ENCODE measurements around the gene VPS54.
"Not testable (repeated sequence)": the region's sequence is repeated elsewhere in the genome, so short reads cannot be mapped to it uniquely, and the experiment has no call there.

DNA sequence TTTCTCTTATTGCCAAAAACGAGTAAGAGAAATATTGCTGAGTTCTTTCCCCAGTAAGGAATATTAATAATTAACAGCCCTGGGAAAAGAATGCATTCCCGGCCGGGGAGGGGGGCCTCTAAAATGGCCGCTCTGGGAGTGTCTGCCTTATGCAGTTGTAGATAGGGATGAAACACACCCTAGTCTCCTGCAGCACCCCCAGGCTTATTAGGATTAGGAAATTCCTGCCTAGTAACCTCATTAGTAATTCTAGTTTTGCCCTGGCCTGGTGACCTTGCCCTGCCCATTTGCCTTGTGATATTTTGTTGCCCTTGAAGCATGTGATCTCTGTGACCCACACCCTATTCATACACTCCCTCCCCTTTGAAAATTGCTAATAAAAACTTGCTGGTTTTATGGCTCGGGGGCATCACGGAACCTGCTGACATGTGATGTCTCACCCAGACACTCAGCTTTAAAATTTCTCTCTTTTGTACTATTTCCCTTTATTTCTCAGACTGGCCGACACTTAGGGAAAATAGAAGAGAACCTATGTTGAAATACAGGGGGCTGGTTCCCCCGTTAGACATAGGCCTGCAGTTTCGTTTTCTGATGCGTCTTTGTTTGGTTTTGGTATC, 22.5 kb downstream of the VPS54 start:
- TF ChIP-seq, protein P1, sequence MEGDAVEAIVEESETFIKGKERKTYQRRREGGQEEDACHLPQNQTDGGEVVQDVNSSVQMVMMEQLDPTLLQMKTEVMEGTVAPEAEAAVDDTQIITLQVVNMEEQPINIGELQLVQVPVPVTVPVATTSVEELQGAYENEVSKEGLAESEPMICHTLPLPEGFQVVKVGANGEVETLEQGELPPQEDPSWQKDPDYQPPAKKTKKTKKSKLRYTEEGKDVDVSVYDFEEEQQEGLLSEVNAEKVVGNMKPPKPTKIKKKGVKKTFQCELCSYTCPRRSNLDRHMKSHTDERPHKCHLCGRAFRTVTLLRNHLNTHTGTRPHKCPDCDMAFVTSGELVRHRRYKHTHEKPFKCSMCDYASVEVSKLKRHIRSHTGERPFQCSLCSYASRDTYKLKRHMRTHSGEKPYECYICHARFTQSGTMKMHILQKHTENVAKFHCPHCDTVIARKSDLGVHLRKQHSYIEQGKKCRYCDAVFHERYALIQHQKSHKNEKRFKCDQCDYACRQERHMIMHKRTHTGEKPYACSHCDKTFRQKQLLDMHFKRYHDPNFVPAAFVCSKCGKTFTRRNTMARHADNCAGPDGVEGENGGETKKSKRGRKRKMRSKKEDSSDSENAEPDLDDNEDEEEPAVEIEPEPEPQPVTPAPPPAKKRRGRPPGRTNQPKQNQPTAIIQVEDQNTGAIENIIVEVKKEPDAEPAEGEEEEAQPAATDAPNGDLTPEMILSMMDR (IDR thresholded peaks at IDR 0.05 in 2 of 3, conservative IDR thresholded peaks at IDR 0.05 in 1 of 3; ENCODE audit: borderline replicate concordance in 1 of 3, insufficient read depth in 1 of 3, low read depth in 2 of 3, low read length in 2 of 3), result not testable (repeated sequence)
- not testable (repeated sequence) for TF ChIP-seq POLR2AphosphoS5 (IDR thresholded peaks at IDR 0.05; ENCODE audit: low read depth, low read length); RAD21 (IDR thresholded peaks at IDR 0.05; ENCODE audit: low read depth); EZH2phosphoT487 (IDR thresholded peaks at IDR 0.05; ENCODE audit: borderline replicate concordance); POLR2A (IDR thresholded peaks at IDR 0.05; ENCODE audit: borderline replicate concordance, extremely low read depth, insufficient read depth, insufficient read length); EZH2 (IDR thresholded peaks at IDR 0.05)
- TF ChIP-seq, protein P2, sequence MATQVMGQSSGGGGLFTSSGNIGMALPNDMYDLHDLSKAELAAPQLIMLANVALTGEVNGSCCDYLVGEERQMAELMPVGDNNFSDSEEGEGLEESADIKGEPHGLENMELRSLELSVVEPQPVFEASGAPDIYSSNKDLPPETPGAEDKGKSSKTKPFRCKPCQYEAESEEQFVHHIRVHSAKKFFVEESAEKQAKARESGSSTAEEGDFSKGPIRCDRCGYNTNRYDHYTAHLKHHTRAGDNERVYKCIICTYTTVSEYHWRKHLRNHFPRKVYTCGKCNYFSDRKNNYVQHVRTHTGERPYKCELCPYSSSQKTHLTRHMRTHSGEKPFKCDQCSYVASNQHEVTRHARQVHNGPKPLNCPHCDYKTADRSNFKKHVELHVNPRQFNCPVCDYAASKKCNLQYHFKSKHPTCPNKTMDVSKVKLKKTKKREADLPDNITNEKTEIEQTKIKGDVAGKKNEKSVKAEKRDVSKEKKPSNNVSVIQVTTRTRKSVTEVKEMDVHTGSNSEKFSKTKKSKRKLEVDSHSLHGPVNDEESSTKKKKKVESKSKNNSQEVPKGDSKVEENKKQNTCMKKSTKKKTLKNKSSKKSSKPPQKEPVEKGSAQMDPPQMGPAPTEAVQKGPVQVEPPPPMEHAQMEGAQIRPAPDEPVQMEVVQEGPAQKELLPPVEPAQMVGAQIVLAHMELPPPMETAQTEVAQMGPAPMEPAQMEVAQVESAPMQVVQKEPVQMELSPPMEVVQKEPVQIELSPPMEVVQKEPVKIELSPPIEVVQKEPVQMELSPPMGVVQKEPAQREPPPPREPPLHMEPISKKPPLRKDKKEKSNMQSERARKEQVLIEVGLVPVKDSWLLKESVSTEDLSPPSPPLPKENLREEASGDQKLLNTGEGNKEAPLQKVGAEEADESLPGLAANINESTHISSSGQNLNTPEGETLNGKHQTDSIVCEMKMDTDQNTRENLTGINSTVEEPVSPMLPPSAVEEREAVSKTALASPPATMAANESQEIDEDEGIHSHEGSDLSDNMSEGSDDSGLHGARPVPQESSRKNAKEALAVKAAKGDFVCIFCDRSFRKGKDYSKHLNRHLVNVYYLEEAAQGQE (IDR thresholded peaks at IDR 0.05; ENCODE audit: low read depth), result not testable (repeated sequence)
- TF ChIP-seq, protein P3, sequence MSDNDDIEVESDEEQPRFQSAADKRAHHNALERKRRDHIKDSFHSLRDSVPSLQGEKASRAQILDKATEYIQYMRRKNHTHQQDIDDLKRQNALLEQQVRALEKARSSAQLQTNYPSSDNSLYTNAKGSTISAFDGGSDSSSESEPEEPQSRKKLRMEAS (IDR thresholded peaks at IDR 0.05), result not testable (repeated sequence)
